ENCODE results near the gene AIF1.

AIF1 gene

DNA sequence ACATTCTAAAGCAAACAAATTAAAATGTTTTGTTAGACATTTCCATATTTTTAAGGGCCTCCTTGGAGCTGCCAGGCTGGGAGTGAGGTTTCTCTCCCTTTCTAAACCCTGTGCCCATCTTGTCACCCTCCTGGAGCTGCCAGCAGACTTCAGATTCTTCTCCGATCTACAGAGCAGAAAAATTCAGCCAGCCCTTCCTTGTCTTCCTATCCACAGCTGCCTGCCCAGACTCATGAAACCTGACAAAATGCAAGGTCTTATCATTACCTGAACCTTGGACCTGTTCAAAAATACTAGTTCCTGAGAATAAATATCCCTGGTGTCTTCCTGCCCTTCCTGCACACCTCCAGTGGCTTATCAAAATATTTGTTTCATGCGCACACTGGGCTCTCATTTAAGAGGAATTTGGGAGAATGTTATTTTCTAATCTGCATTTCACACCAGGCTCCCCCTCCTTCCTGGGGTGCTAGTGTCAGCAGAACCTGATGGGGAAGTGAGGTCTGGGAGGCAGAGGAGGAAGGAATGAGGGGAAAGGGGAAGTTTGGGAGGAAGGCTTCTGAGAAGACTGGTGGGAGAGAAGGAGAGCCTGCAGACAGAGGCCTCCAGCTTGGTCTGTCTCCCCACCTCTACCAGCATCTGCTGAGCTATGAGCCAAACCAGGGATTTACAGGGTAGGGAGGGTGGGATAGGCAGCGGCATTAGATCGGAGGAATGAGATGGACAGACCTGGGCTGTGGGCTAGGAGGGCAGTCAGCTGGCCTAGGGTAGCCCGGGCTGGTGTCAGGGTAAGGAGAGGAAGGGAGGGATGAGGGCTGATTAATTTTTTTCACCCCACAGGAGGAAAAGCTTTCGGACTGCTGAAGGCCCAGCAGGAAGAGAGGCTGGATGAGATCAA is at the start of gene AIF1:
Gene AIF1 (plus strand): TSS at position 551 of the 895 bp plus-strand sequence. CDS start 96 bp downstream, at position 647.
- DNase-seq (ENCODE audit: low read depth in 2 of 2): no peak

GRCh38 chr6:31567531-31568370 is 47.3 kb upstream of the AIF1 start:
- DNase-seq (ENCODE audit: low read depth in 2 of 2): no peak

DNA sequence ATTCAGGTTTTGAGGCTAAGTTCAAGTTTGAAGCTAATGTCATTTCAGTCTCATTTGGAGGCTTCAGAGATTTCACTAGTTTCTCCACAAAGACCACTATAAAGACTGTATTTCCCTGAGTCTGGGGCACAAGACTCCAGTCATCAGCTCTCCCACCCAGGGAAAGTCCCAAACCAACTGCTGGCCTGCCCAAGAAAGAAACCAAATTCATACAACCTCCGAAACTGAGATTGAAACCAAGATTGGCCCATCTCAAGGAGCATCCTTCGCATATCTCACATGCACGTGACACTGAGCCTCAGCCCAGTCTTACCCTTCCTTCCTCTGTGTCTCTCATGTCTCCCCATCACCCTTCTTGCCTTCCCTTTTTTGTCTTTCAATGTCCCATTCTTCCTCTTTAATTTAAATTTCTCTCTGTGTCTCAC is 46.5 kb upstream of the AIF1 start:
- DNase-seq (ENCODE audit: low read depth in 2 of 2): no peak

- no peak for DNase-seq (ENCODE audit: low read depth in 2 of 2)
These were observed 45.0 kb upstream of the AIF1 start for GRCh38 chr6:31569861-31570536.

DNA sequence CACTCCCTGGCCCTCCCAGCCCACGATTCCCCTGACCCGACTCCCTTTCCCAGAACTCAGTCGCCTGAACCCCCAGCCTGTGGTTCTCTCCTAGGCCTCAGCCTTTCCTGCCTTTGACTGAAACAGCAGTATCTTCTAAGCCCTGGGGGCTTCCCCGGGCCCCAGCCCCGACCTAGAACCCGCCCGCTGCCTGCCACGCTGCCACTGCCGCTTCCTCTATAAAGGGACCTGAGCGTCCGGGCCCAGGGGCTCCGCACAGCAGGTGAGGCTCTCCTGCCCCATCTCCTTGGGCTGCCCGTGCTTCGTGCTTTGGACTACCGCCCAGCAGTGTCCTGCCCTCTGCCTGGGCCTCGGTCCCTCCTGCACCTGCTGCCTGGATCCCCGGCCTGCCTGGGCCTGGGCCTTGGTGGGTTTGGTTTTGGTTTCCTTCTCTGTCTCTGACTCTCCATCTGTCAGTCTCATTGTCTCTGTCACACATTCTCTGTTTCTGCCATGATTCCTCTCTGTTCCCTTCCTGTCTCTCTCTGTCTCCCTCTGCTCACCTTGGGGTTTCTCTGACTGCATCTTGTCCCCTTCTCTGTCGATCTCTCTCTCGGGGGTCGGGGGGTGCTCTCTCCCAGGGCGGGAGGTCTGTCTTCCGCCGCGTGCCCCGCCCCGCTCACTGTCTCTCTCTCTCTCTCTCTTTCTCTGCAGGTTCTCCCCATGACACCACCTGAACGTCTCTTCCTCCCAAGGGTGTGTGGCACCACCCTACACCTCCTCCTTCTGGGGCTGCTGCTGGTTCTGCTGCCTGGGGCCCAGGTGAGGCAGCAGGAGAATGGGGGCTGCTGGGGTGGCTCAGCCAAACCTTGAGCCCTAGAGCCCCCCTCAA is 42.8 kb upstream of the AIF1 start, which contains the start of gene LTA:
Gene LTA (plus strand): TSS at position 249 of the 871 bp plus-strand sequence. CDS start 454 bp downstream, at position 703.
- DNase-seq (ENCODE audit: low read depth in 2 of 2): peak; percentile 66 to 67

- no peak for DNase-seq (ENCODE audit: low read depth in 2 of 2)
These were observed 41.6 kb upstream of the AIF1 start for GRCh38 chr6:31573239-31574105.

DNA sequence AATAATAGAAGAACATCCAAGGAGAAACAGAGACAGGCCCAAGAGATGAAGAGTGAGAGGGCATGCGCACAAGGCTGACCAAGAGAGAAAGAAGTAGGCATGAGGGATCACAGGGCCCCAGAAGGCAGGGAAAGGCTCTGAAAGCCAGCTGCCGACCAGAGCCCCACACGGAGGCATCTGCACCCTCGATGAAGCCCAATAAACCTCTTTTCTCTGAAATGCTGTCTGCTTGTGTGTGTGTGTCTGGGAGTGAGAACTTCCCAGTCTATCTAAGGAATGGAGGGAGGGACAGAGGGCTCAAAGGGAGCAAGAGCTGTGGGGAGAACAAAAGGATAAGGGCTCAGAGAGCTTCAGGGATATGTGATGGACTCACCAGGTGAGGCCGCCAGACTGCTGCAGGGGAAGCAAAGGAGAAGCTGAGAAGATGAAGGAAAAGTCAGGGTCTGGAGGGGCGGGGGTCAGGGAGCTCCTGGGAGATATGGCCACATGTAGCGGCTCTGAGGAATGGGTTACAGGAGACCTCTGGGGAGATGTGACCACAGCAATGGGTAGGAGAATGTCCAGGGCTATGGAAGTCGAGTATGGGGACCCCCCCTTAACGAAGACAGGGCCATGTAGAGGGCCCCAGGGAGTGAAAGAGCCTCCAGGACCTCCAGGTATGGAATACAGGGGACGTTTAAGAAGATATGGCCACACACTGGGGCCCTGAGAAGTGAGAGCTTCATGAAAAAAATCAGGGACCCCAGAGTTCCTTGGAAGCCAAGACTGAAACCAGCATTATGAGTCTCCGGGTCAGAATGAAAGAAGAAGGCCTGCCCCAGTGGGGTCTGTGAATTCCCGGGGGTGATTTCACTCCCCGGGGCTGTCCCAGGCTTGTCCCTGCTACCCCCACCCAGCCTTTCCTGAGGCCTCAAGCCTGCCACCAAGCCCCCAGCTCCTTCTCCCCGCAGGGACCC is 40.6 kb upstream of the AIF1 start:
- DNase-seq (ENCODE audit: low read depth in 2 of 2): no peak

- peak; percentile 62 to 75 for DNase-seq (ENCODE audit: low read depth in 2 of 2)
These were observed 39.6 kb upstream of the AIF1 start, which contains the start of gene TNF for GRCh38 chr6:31575335-31575901. TNF (plus strand) TSS chr6:31575565; CDS start chr6:31575742, 177 bp downstream.

DNA sequence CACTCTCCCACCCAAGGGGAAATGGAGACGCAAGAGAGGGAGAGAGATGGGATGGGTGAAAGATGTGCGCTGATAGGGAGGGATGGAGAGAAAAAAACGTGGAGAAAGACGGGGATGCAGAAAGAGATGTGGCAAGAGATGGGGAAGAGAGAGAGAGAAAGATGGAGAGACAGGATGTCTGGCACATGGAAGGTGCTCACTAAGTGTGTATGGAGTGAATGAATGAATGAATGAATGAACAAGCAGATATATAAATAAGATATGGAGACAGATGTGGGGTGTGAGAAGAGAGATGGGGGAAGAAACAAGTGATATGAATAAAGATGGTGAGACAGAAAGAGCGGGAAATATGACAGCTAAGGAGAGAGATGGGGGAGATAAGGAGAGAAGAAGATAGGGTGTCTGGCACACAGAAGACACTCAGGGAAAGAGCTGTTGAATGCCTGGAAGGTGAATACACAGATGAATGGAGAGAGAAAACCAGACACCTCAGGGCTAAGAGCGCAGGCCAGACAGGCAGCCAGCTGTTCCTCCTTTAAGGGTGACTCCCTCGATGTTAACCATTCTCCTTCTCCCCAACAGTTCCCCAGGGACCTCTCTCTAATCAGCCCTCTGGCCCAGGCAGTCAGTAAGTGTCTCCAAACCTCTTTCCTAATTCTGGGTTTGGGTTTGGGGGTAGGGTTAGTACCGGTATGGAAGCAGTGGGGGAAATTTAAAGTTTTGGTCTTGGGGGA is 38.9 kb upstream of the AIF1 start:
- DNase-seq (ENCODE audit: low read depth in 2 of 2): no peak

GRCh38 chr6:31576897-31577578 is 38.0 kb upstream of the AIF1 start:
- DNase-seq (ENCODE audit: low read depth in 2 of 2): no peak

DNA sequence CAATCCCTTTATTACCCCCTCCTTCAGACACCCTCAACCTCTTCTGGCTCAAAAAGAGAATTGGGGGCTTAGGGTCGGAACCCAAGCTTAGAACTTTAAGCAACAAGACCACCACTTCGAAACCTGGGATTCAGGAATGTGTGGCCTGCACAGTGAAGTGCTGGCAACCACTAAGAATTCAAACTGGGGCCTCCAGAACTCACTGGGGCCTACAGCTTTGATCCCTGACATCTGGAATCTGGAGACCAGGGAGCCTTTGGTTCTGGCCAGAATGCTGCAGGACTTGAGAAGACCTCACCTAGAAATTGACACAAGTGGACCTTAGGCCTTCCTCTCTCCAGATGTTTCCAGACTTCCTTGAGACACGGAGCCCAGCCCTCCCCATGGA is 37.5 kb upstream of the AIF1 start:
- no peak for DNase-seq (ENCODE audit: low read depth in 2 of 2)

DNA sequence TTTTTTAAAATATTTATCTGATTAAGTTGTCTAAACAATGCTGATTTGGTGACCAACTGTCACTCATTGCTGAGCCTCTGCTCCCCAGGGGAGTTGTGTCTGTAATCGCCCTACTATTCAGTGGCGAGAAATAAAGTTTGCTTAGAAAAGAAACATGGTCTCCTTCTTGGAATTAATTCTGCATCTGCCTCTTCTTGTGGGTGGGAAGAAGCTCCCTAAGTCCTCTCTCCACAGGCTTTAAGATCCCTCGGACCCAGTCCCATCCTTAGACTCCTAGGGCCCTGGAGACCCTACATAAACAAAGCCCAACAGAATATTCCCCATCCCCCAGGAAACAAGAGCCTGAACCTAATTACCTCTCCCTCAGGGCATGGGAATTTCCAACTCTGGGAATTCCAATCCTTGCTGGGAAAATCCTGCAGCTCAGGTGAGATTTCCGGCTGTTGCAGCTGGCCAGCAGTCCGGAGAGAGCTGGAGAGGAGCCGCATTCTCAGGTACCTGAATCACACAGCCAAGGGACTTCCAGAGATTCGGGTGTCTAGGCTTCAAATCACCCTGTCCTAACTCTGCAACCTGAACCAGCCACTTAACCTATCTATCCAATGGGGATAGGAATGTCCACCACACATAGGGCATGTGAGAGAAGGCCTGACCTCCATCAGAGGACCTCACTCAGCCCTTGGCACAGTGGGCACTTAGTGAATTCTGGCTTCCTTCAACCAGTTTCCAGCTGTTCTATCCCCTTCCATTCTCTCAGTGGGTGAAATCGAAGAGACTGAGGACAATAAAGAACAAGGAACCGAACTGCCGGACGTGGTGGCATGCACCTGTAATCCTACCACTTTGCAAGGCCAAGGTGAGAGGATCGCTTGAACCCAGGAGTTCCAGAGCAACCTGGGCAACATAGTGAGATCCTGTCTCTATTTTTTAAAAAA is 36.6 kb upstream of the AIF1 start:
- no peak for DNase-seq (ENCODE audit: low read depth in 2 of 2)

- DNase-seq (ENCODE audit: low read depth in 2 of 2): no peak
These were observed 35.9 kb upstream of the AIF1 start for GRCh38 chr6:31579119-31579505.

DNA sequence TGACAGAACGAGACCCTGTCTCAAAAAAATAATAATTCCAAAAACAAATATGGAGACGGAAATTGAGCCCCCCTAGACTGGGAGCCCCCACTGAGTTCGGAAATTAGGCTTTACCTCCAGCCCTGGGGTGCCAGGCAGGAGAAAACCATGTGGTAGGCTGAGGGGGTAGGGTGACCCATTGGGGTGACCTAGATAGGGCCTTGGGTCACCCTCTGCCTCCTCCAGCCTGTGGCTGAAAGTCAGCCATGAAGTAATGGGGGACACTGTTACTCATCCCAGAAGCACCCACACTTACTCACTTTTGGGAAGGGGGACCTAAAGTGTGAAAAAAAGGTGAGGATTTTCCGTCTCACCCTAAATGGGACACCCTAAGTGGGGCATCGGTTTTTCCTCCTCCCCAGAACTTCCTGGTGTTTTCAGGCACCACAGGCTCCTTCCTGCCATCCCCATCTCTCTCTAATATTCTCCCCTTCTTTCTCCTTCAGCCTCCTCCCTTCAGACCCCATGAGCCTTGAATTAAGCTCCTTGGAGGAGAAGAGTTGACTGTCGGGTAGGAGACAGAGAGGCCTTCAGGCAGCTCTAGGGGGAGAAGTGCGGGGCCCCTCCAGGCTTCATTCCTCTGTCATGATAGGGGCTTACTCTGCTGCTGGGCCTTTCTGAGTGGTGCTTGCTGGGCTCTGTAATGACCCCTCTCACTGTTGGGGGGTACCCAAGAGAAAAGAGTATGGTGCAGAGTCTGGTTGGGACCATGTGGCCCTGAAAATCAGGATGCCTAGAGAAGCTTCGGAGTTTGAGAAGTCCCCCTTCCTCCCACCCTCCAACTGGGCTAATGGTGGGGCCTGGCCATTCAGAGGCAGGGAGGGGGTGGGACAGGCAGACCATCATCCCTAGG is 35.2 kb upstream of the AIF1 start:
- DNase-seq (ENCODE audit: low read depth in 2 of 2): no peak

GRCh38 chr6:31580438-31580740 is 34.6 kb upstream of the AIF1 start:
- DNase-seq (ENCODE audit: low read depth in 2 of 2): no peak

Measured in stimulated activated CD8-positive, alpha-beta memory T cell treated with anti-CD3 and anti-CD28 coated beads, Interleukin-15, amount 100 ng/mL, for 4 hours (primary cell).